GM20431 (cell line): ENCODE measurements around the gene TBC1D17.

Source experiments
- in situ Hi-C: fragments of 300-500 bp; cut with MseI, MboI; formaldehyde crosslinking; loops from one replicate; pipeline ENCODE4 v1.15.0; 2020; ENCODE audit warnings: low sequenced_read_pairs; ENCODE audit not compliant: unreplicated experiment

The TBC1D17 gene

DNA sequence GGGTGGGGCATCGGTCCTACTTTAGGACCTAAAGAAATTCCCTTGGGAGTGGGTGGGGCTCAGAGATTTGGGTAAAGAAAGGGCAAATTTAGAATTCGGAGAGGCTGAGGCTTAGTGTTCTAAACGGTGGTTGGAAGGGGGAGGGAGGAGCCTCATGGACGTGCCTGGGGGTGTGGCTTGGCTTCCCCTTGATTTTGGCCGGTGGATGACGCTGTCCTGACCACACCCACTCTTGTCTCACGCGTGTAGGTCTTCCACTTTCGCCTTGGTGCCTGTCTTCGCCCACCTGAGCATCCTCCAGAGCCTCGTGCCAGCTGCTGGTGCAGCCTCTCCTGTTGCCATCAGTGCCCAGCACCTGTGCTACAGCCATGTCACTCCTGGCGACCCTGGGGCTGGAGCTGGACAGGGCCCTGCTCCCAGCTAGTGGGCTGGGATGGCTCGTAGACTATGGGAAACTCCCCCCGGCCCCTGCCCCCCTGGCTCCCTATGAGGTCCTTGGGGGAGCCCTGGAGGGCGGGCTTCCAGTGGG lies 53.0 kb downstream of the TBC1D17 start:
- in situ Hi-C loops: no loop called here

DNA sequence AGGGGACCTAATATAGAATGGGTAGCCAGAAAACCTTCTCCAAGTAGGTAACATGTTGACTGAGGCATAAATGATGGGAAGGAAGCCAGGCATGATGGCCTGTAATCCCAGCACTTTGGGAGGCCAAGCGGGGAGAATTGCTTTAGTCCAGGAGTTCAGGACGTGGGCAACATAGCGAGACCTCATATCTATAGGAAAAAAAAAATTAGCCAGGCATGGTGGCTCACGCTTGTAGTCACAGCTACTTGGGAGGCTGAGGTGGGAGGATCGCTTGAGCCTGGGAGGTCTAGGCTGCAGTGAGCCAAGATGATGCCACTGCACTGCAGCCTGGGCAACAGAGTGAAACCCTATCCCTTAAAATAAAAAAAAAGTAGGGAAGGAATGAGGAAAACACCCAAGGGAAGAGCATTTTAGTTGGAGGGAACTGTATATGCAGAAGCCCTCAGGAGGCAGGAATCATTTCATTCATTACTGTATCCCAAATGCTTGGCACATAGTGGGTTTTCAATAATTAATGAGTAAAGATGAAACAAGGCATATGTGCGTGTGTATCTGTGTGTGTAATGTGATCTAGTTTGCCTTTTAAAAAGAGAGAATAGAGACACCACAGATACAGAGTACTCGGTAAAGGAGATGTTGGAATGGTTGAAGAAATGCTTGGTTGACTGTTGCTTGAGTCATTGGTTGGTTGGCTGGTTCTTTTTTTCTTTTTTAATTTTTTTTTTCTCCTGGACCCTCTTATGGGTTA lies 54.0 kb downstream of the TBC1D17 start:
- in situ Hi-C loops: no loop called here

DNA sequence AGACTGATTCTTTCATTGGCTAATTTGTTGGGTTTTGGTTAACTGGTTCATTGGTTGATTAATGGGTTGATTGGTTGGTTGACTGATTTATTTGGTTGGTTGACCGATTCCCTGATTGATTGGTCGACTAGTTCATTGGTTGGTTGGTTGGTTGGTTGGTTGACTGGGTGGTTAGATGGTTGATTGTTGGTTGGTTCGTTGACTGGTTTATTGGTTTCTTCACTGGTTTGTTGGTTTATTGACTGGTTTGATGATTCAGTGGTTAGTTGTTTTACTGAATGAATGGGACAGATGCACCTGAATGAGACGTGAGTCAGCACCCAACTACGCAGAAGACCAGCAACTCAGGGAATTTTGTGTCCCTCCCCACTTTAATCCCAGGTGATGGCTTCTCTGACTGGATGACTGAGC lies 54.5 kb downstream of the TBC1D17 start:
- in situ Hi-C loops: no loop called here

DNA sequence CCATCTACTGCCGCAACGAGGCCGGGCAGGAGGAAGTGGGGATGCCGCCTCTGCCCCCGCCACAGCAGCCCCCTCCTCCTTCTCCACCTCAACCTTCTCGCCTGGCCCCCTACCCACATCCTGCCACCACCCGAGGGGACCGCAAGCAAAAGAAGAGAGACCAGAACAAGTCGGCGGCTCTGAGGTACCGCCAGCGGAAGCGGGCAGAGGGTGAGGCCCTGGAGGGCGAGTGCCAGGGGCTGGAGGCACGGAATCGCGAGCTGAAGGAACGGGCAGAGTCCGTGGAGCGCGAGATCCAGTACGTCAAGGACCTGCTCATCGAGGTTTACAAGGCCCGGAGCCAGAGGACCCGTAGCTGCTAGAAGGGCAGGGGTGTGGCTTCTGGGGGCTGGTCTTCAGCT lies 55.2 kb downstream of the TBC1D17 start:
- in situ Hi-C loops: no loop called here

DNA sequence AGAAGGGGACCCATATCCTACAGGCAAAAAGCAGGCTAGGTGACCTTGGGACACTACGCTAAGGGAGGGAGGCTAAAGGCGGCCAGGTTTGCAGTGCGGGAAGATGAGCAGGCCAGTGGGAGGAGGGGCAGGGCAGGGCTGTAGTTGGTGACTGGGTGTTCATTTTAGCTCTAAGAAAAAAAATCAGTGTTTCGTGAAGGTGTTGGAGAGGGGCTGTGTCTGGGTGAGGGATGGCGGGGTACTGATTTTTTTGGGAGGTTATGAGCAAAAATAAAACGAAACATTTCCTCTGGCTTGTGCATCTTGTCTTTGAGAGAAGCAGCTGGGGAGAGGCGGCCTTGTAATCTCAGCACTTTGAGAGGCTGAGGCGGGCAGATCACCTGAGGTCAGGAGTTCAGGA lies 56.1 kb downstream of the TBC1D17 start:
- in situ Hi-C loops: no loop called here

DNA sequence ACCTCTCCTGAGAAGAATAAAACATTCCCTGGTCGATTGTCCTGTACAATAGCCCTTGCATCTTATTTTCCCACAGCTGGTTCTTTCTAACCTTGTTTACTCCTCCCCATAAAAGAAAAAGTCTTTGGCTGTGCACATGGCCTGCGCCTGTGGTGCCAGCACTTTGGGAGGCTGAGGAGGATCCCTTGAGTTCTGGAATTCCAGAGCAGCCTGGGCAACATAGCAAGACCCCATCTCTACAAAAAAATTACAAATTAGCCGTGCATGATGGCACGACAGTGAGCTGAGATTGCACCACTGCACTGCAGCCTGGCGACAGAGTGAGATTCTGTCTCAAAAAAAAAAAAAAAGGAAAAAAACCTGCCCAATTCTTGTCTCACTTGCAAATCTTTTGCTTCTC lies 59.0 kb downstream of the TBC1D17 start:
- in situ Hi-C loops: no loop called here

DNA sequence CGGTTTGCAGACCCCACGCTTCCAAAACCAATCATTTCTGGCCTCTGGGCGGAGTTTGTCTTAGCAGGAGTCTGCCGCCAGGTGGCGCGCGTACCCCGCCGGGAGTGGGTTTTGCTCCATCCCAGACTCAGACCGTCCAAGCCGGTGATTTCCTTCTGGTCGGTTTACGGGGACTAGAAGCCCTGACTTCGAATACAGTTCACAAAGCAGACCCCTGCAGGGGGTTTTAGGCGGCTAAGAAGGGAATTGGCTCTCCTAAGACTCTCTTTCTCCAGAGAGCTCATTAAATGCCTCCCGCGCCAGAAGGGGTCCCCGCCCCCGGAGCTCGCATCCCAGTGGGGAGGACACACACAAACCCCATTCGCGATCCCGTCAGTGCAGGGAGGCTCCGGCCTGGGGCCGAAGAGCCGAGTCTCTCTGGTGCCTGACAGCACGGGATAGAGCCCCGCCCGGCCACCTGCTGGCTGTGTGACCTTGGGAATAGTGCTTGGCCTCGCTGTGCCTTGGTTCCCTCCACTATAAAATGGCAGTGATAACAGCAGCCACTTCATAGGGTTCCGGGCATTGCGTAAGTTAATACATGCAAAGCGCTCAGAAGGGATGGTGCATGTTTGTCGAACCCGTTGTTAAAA lies 60.4 kb downstream of the TBC1D17 start:
- in situ Hi-C loops: no loop called here
